Left lung (tissue), 10 donors: Measurements from ENCODE around the gene SEBOX. TPM values are rescaled to one million over a fixed set of nuclear protein-coding genes. Genes with fewer than 3 reads are reported as not detected.

Experiments used
- ATAC-seq: fragments of 200-7000 bp; cut with Tn5 transposase; one replicate; pipeline ENCODE4 v1.9.1; 2020; ENCODE audit warnings: moderate library complexity
- DNase-seq, 4 donors: peaks; one replicate each; pipeline ENCODE4 v3.0.0-alpha.2; 2013 to 2020
- H3K27ac ChIP-seq, 2 donors: fragments of 200-600 bp; sonication (generic) in 1 of 2; one replicate each; pipeline versions ENCODE4 v1.5.0 to v1.8.0; 2020 to 2021
- H3K27me3 ChIP-seq, 2 donors: fragments of 200-600 bp; sonication (generic) in 1 of 2; one replicate each; pipeline versions ENCODE4 v1.5.0 to v1.8.0; 2020 to 2021
- H3K36me3 ChIP-seq, 2 donors: fragments of 200-600 bp; sonication (generic) in 1 of 2; one replicate each; pipeline versions ENCODE4 v1.5.0 to v1.8.0; 2020 to 2021
- H3K4me1 ChIP-seq, 2 donors: fragments of 200-600 bp; one replicate each; pipeline ENCODE4 v1.8.0; 2021
- H3K4me3 ChIP-seq, 2 donors: fragments of 200-600 bp; sonication (generic) in 1 of 2; one replicate each; pipeline versions ENCODE4 v1.5.0 to v1.8.0; 2020 to 2021; ENCODE audit warnings: mild to moderate bottlenecking in 1 of 2
- H3K9me3 ChIP-seq, 2 donors: fragments of 200-600 bp; sonication (generic) in 1 of 2; one replicate each; pipeline versions ENCODE4 v1.5.0 to v1.8.0; 2020 to 2021
- CTCF ChIP-seq, 2 donors: fragments of 200-600 bp; sonication (generic) in 1 of 2; IDR thresholded peaks; one replicate each; pipeline versions ENCODE4 v1.5.0 to v1.8.0; 2021; ENCODE audit warnings: antibody characterized with exemption in 2 of 2
- intact Hi-C, 2 donors: fragments of 100-400 bp; cut with DNase I; formaldehyde crosslinking; loops; one replicate each; pipeline versions ENCODE4 v1.11.2 to v1.14.2; 2022
- polyA plus RNA-seq, 6 donors: library from polyadenylated mRNA; unstranded; fragments of 120-200 nt; gene quantifications; one replicate each; pipeline ENCODE4 v1.2.1, GENCODE V29; 2013; ENCODE audit not compliant: insufficient read length in 6 of 6
- total RNA-seq, 2 donors: library from RNA; stranded (reverse); fragmentation: NEBNext Ultra II Directional; extraction: Animal tissue kit (Norgen Biotek cat#: 25700); gene quantifications; one replicate each; pipeline ENCODE4 v1.2.1, GENCODE V29; 2021
- donor health status: DM: no; HTN: yes; CAD: no.
- donor health status: DM: no; HTN: no; CAD: no.

The SEBOX gene
- total and polyA plus RNA-seq, 8 donors: not detected

- Histone ChIP-seq H3K27me3 (no peaks in the 10 kb centered on the region), H3K36me3 (peaks cover 0 to 30% of the 10 kb centered on the region in 2 donors), H3K9me3 (no peaks in the 10 kb centered on the region), H3K27ac (no peak overlapping the region), H3K4me3 (no peak overlapping the region), H3K4me1 (peaks cover 4 to 22% of the 10 kb centered on the region in 2 donors)
- TF ChIP-seq CTCF (IDR thresholded peaks at IDR 0.05): no peak
- DNase-seq (no peak), ATAC-seq (peak; percentile 18)
- intact Hi-C loops: no loop called here
Observed at GRCh38 chr17:28324267-28324745, 40.7 kb downstream of the SEBOX start.

GRCh38 chr17:28320215-28321061, 44.6 kb downstream of the SEBOX start:
- no peak for TF ChIP-seq CTCF (IDR thresholded peaks at IDR 0.05)
- Histone ChIP-seq H3K27ac (no peak overlapping the region), H3K36me3 (no peaks in the 10 kb centered on the region), H3K4me1 (peaks cover 4 to 34% of the 10 kb centered on the region in 2 donors), H3K9me3 (no peaks in the 10 kb centered on the region), H3K4me3 (peak overlapping the region in 1 of 2 donors; percentile 67), H3K27me3 (no peaks in the 10 kb centered on the region)
- no peak for ATAC-seq
- intact Hi-C loops: no loop called here
- no peak for DNase-seq

GRCh38 chr17:28319598-28319935, 45.4 kb downstream of the SEBOX start:
- DNase-seq (no peak), ATAC-seq (peak; percentile 9)
- Histone ChIP-seq H3K36me3 (no peaks in the 10 kb centered on the region), H3K4me1 (peaks cover 4 to 33% of the 10 kb centered on the region in 2 donors), H3K27ac (peak overlapping the region; percentile 30 to 62), H3K4me3 (peak overlapping the region; percentile 65 to 67), H3K27me3 (no peaks in the 10 kb centered on the region), H3K9me3 (no peaks in the 10 kb centered on the region)
- TF ChIP-seq CTCF (IDR thresholded peaks at IDR 0.05): no peak
- intact Hi-C loops: no loop called here

GRCh38 chr17:28318759-28319597, 46.0 kb downstream of the SEBOX start, which contains the start of gene TMEM97:
Gene TMEM97, plus strand, starts transcription at chr17:28319200. Its CDS starts 40 bp downstream, at chr17:28319240.
- no peaks in the 10 kb centered on the region for H3K27me3 ChIP-seq

More at GRCh38 chr17:28318759-28319597, 46.0 kb downstream of the SEBOX start, which contains the start of gene TMEM97:
- peak; percentile 98 for ATAC-seq
- H3K4me3 ChIP-seq: peak within 1 kb of the TSS; percentile 65 to 67
- peak; percentile 94 to 97 (median 97) for DNase-seq
- no peak for TF ChIP-seq CTCF (IDR thresholded peaks at IDR 0.05)
- no peaks in the 10 kb centered on the region for H3K36me3 ChIP-seq
- intact Hi-C loops: no loop called here
- H3K27ac ChIP-seq: peak within 1 kb of the TSS; percentile 30 to 62
- no peaks in the 10 kb centered on the region for H3K9me3 ChIP-seq
- H3K4me1 ChIP-seq: peaks cover 4 to 27% of the 10 kb centered on the region in 2 donors
